Measurements from ENCODE around the gene CHMP5.

The CHMP5 gene

GRCh38 chr9:33263131-33264002 lies 1.5 kb upstream of the CHMP5 start:
- Histone ChIP-seq H3K4me1 (ENCODE audit: control insufficient read depth, insufficient read depth, low read depth, low read length) (peaks cover 12% of the 10 kb centered on the region), H2BK5ac (ENCODE audit: low read depth, low read length, poor library complexity, severe bottlenecking) (no peak overlapping the region), H3K27ac (ENCODE audit: low read length, poor library complexity, severe bottlenecking) (no peak overlapping the region), H3K4ac (ENCODE audit: low read depth in 1 of 2, low read length in 2 of 2) (peak overlapping the region in 1 of 2 experiments; percentile 55), H3K9ac (ENCODE audit: low read length) (peak overlapping the region; percentile 93), H3K36me3 (ENCODE audit: control insufficient read depth in 1 of 2, insufficient read depth in 2 of 2, low read depth in 1 of 2, low read length in 2 of 2) (peaks cover 4 to 61% of the 10 kb centered on the region in 2 experiments), H2AK5ac (ENCODE audit: low read length, severe bottlenecking) (no peak overlapping the region), H3K14ac (ENCODE audit: low read length in 2 of 2) (peak overlapping the region in 1 of 2 experiments; percentile 45), H4K91ac (ENCODE audit: low read length) (no peak overlapping the region), H3K4me2 (ENCODE audit: low read length, poor library complexity, severe bottlenecking) (peak overlapping the region; percentile 48), H2BK15ac (ENCODE audit: low read depth, poor library complexity, severe bottlenecking) (no peak overlapping the region), H3K27me3 (ENCODE audit: control insufficient read depth in 1 of 2, insufficient read depth in 1 of 2, low read length in 2 of 2) (no peaks in the 10 kb centered on the region), H3K79me1 (replicated peaks; ENCODE audit: low read length, poor library complexity, severe bottlenecking) (peaks cover 42% of the 10 kb centered on the region), H3K4me3 (ENCODE audit: insufficient read depth in 1 of 2, low read depth in 1 of 2, low read length in 2 of 2) (peak overlapping the region; percentile 92 to 97), H3K18ac (ENCODE audit: low read depth in 1 of 2, low read length in 2 of 2) (peak overlapping the region in 1 of 2 experiments; percentile 75), H3K9me3 (ENCODE audit: control insufficient read depth, low read length) (no peaks in the 10 kb centered on the region), H2AFZ (ENCODE audit: low read depth, low read length) (peak overlapping the region; percentile 89), H4K8ac (ENCODE audit: low read length) (no peak overlapping the region), H3K23ac (ENCODE audit: low read length in 2 of 2) (peak overlapping the region in 1 of 2 experiments; percentile 92), H2BK120ac (ENCODE audit: low read depth, low read length) (no peak overlapping the region), H2BK12ac (ENCODE audit: low read length in 2 of 2) (no peak overlapping the region)
- 7% methylated on average over 25 of the region's 25 CpGs for WGBS
- peak; percentile 63 for DNase-seq

GRCh38 chr9:33264003-33264472 lies 811 bp upstream of the CHMP5 start:
- H3K27me3 ChIP-seq (ENCODE audit: control insufficient read depth in 1 of 2, insufficient read depth in 1 of 2, low read length in 2 of 2) = no peaks in the 10 kb centered on the region
- H3K23ac ChIP-seq (ENCODE audit: low read length in 2 of 2) = peak overlapping the region in 1 of 2 experiments; percentile 92
- H3K4me2 ChIP-seq (ENCODE audit: low read length, poor library complexity, severe bottlenecking) = peak overlapping the region; percentile 48
- H3K36me3 ChIP-seq (ENCODE audit: control insufficient read depth in 1 of 2, insufficient read depth in 2 of 2, low read depth in 1 of 2, low read length in 2 of 2) = peaks cover 4 to 61% of the 10 kb centered on the region in 2 experiments
- 0% methylated on average over 37 of the region's 37 CpGs for WGBS
- H2BK15ac ChIP-seq (ENCODE audit: low read depth, poor library complexity, severe bottlenecking) = no peak overlapping the region
- H3K4me1 ChIP-seq (ENCODE audit: control insufficient read depth, insufficient read depth, low read depth, low read length) = peaks cover 12% of the 10 kb centered on the region
- DNase-seq = peak; percentile 48
- no peak overlapping the region for H2AK5ac ChIP-seq (ENCODE audit: low read length, severe bottlenecking)
- H2AFZ ChIP-seq (ENCODE audit: low read depth, low read length) = peak overlapping the region; percentile 89
- peak overlapping the region; percentile 92 to 97 for H3K4me3 ChIP-seq (ENCODE audit: insufficient read depth in 1 of 2, low read depth in 1 of 2, low read length in 2 of 2)
- H3K79me1 ChIP-seq (replicated peaks; ENCODE audit: low read length, poor library complexity, severe bottlenecking) = peaks cover 42% of the 10 kb centered on the region
- H2BK5ac ChIP-seq (ENCODE audit: low read depth, low read length, poor library complexity, severe bottlenecking) = no peak overlapping the region
- no peak overlapping the region for H2BK120ac ChIP-seq (ENCODE audit: low read depth, low read length)
- H3K27ac ChIP-seq (ENCODE audit: low read length, poor library complexity, severe bottlenecking) = no peak overlapping the region
- H3K18ac ChIP-seq (ENCODE audit: low read depth in 1 of 2, low read length in 2 of 2) = peak overlapping the region in 1 of 2 experiments; percentile 75
- peak overlapping the region in 1 of 2 experiments; percentile 84 for H3K4ac ChIP-seq (ENCODE audit: low read depth in 1 of 2, low read length in 2 of 2)
- no peaks in the 10 kb centered on the region for H3K9me3 ChIP-seq (ENCODE audit: control insufficient read depth, low read length)
- peak overlapping the region in 1 of 2 experiments; percentile 49 for H2BK12ac ChIP-seq (ENCODE audit: low read length in 2 of 2)
- H4K8ac ChIP-seq (ENCODE audit: low read length) = no peak overlapping the region
- H4K91ac ChIP-seq (ENCODE audit: low read length) = no peak overlapping the region
- H3K14ac ChIP-seq (ENCODE audit: low read length in 2 of 2) = peak overlapping the region in 1 of 2 experiments; percentile 45
- peak overlapping the region; percentile 93 for H3K9ac ChIP-seq (ENCODE audit: low read length)

GRCh38 chr9:33265211-33265865 lies 489 bp downstream of the CHMP5 start:
- Histone ChIP-seq H3K4ac (ENCODE audit: low read depth in 1 of 2, low read length in 2 of 2) (peak overlapping the region; percentile 69 to 97), H2BK120ac (ENCODE audit: low read depth, low read length) (peak overlapping the region; percentile 88), H3K4me1 (ENCODE audit: control insufficient read depth, insufficient read depth, low read depth, low read length) (peaks cover 12% of the 10 kb centered on the region), H2BK12ac (ENCODE audit: low read length in 2 of 2) (no peak overlapping the region), H3K14ac (ENCODE audit: low read length in 2 of 2) (peak overlapping the region; percentile 44 to 89), H3K9ac (ENCODE audit: low read length) (peak overlapping the region; percentile 97), H3K79me1 (replicated peaks; ENCODE audit: low read length, poor library complexity, severe bottlenecking) (peaks cover 32% of the 10 kb centered on the region), H2BK5ac (ENCODE audit: low read depth, low read length, poor library complexity, severe bottlenecking) (peak overlapping the region; percentile 15), H3K27me3 (ENCODE audit: control insufficient read depth in 1 of 2, insufficient read depth in 1 of 2, low read length in 2 of 2) (no peaks in the 10 kb centered on the region), H3K9me3 (ENCODE audit: control insufficient read depth, low read length) (no peaks in the 10 kb centered on the region), H3K27ac (ENCODE audit: low read length, poor library complexity, severe bottlenecking) (peak overlapping the region; percentile 73), H3K36me3 (ENCODE audit: control insufficient read depth in 1 of 2, insufficient read depth in 2 of 2, low read depth in 1 of 2, low read length in 2 of 2) (peaks cover 3 to 59% of the 10 kb centered on the region in 2 experiments), H3K23ac (ENCODE audit: low read length in 2 of 2) (peak overlapping the region in 1 of 2 experiments; percentile 97), H3K4me2 (ENCODE audit: low read length, poor library complexity, severe bottlenecking) (peak overlapping the region; percentile 67), H2AFZ (ENCODE audit: low read depth, low read length) (no peak overlapping the region), H4K91ac (ENCODE audit: low read length) (peak overlapping the region; percentile 88), H2BK15ac (ENCODE audit: low read depth, poor library complexity, severe bottlenecking) (no peak overlapping the region), H2AK5ac (ENCODE audit: low read length, severe bottlenecking) (peak overlapping the region; percentile 47), H3K4me3 (ENCODE audit: insufficient read depth in 1 of 2, low read depth in 1 of 2, low read length in 2 of 2) (peak overlapping the region; percentile 66 to 90), H4K8ac (ENCODE audit: low read length) (peak overlapping the region; percentile 63), H3K18ac (ENCODE audit: low read depth in 1 of 2, low read length in 2 of 2) (peak overlapping the region; percentile 4 to 79)
- WGBS = 13% methylated on average over 11 of the region's 13 CpGs
- DNase-seq = peak; percentile 40

Measured in mesenchymal stem cell (in vitro differentiated cells and primary cell).